Vagina (tissue), 2 donors: Measurements from ENCODE around the gene TWIST2. TPM values are rescaled to one million over a fixed set of nuclear protein-coding genes. Genes with fewer than 3 reads are reported as not detected.

Experiments used
- DNase-seq, 2 donors: peaks; one replicate each; pipeline ENCODE4 v3.0.0-alpha.2; 2017; ENCODE audit errors: extremely low spot score in 2 of 2
- H3K27ac ChIP-seq: fragments of 200-600 bp; sonication (generic); one replicate; pipeline ENCODE4 v1.5.1; 2019
- H3K27me3 ChIP-seq: fragments of 200-600 bp; sonication (generic); one replicate; pipeline ENCODE4 v1.5.1; 2019
- H3K36me3 ChIP-seq, 2 donors: fragments of 200-600 bp; sonication (generic); one replicate each; pipeline ENCODE4 v1.5.1; 2017 to 2019
- H3K4me1 ChIP-seq: fragments of 200-600 bp; sonication (generic); one replicate; pipeline ENCODE4 v1.5.1; 2019
- H3K4me3 ChIP-seq, 2 donors: fragments of 200-600 bp; sonication (generic); 1 replicate in 1 of 2; 2 replicates in 1 of 2; pipeline ENCODE4 v1.5.1; 2016 to 2019
- H3K9me3 ChIP-seq: fragments of 200-600 bp; sonication (generic); one replicate; pipeline ENCODE4 v1.5.1; 2019
- CTCF ChIP-seq, 3 experiments: fragments of 450-650 bp in 2 of 3; fragments of 200-600 bp in 1 of 3; sonication (generic) in 1 of 3; IDR thresholded peaks; one replicate each; pipeline ENCODE4 v1.5.1; 2017 to 2019; ENCODE audit warnings: antibody characterized with exemption in 3 of 3, mild to moderate bottlenecking in 2 of 3, moderate library complexity in 2 of 3
- POLR2A ChIP-seq, 2 donors: fragments of 450-650 bp; IDR thresholded peaks; one replicate each; pipeline ENCODE4 v1.6.1; 2017; ENCODE audit warnings: antibody characterized with exemption in 2 of 2, mild to moderate bottlenecking in 2 of 2, moderate library complexity in 2 of 2
- POLR2AphosphoS5 ChIP-seq, 2 donors: sonication (generic); formaldehyde crosslinking; IDR thresholded peaks; one replicate each; pipeline ENCODE4 v1.9.0; 2017; ENCODE audit warnings: antibody characterized with exemption in 2 of 2, mild to moderate bottlenecking in 2 of 2, low read depth in 1 of 2; ENCODE audit not compliant: insufficient read depth in 1 of 2
- intact Hi-C: fragments of 100-400 bp; cut with DNase I; formaldehyde crosslinking; loops from one replicate; pipeline ENCODE4 v1.15.1; 2023
- total RNA-seq: library from RNA; depleted of rRNA; stranded (reverse); fragments of >200 nt; gene quantifications from one replicate; pipeline ENCODE4 v1.2.3, GENCODE V29; 2016

Gene TWIST2
- total RNA-seq, 1 donor from 2014 or later = 214 TPM

GRCh38 chr2:238941262-238941792, 93.4 kb downstream of the TWIST2 start:
- H3K4me3 ChIP-seq = no peak overlapping the region
- H3K9me3 ChIP-seq = no peaks in the 10 kb centered on the region
- H3K27me3 ChIP-seq = no peaks in the 10 kb centered on the region
- intact Hi-C loops = no loop called here
- no peak overlapping the region for H3K27ac ChIP-seq
- peak; percentile 52 to 80 for DNase-seq
- TF ChIP-seq CTCF (IDR thresholded peaks at IDR 0.05) (no peak), POLR2A (IDR thresholded peaks at IDR 0.05) (no peak), POLR2AphosphoS5 (IDR thresholded peaks at IDR 0.05; ENCODE audit: insufficient read depth in 1 of 2, low read depth in 1 of 2) (no peak)
- H3K4me1 ChIP-seq = peaks cover 45% of the 10 kb centered on the region
- H3K36me3 ChIP-seq = no peaks in the 10 kb centered on the region

- intact Hi-C loops = no loop called here
- H3K27me3 ChIP-seq = no peaks in the 10 kb centered on the region
- H3K4me3 ChIP-seq = no peak overlapping the region
- H3K9me3 ChIP-seq = no peaks in the 10 kb centered on the region
- DNase-seq = peak; percentile 87 to 93
- peaks cover 47% of the 10 kb centered on the region for H3K4me1 ChIP-seq
- peak overlapping the region; percentile 67 for H3K27ac ChIP-seq
- no peak for TF ChIP-seq POLR2AphosphoS5 (IDR thresholded peaks at IDR 0.05; ENCODE audit: insufficient read depth in 1 of 2, low read depth in 1 of 2)
- TF ChIP-seq POLR2A (IDR thresholded peaks at IDR 0.05) = no peak
- no peak for TF ChIP-seq CTCF (IDR thresholded peaks at IDR 0.05)
- H3K36me3 ChIP-seq = no peaks in the 10 kb centered on the region
These were observed 94.3 kb downstream of the TWIST2 start for GRCh38 chr2:238942080-238942725.

DNA sequence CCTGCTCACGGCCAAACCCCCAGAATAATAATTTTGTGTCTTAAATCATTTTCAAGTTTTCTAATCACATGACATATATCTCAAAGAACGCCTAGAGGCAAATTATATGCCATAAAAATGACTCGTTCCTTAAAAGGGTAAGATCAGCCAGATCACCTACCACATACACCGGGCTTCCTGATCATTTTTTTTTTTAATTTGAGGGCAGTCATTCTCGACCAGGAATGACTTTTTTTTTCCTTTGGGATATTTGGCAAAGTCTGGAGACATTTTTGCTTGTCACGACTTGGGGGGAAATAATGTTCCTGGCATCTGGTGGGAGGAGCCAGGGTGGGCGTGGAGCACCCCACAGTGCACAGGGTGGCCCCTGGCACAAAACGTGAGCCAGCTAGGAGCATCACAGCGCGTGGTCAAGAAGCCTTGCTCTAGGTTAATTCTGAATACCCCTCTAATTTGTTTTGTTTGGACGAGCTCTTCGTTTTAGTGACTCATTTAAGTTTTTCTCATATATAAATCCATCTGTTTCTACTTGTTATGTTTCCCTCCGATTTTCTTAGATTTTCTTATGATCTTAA, 94.9 kb downstream of the TWIST2 start:
- peak; percentile 43 to 60 for DNase-seq
- TF ChIP-seq POLR2AphosphoS5 (IDR thresholded peaks at IDR 0.05; ENCODE audit: insufficient read depth in 1 of 2, low read depth in 1 of 2) = no peak
- TF ChIP-seq CTCF (IDR thresholded peaks at IDR 0.05) = no peak
- TF ChIP-seq POLR2A (IDR thresholded peaks at IDR 0.05) = no peak

DNA sequence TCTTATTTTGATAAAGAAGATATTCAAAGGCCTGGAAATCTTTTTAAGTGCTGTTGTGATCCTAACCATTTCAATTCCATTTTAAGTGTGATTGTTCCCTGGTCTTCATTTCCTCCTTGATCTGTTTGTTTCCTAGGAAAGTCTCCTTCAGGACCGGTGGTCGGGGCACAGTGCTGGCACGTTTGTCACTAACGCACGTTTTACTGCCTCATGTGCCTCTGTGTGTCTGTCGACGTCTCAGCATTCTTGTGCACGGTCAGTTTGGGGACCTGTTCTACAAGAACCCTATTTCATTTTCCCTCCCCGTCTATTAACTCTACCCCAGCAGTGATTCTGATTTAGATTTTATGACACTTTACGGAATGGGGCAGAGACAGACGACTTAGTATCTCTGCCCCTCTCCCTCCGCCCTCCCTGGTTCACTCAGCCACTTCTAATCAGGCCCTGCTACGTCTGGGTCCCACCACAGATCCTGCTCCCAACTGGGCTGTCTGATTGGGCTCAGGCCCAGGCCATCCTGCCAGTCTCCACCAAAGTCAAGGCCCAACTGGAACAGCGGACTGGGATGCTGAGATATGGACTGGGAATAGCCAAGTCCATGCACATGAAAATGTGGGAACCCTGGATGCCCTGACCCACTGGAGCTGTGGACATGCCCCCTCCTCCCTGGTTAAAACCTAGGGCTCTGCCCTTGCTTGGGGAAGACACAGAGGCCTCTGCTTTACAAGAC, 95.6 kb downstream of the TWIST2 start:
- TF ChIP-seq POLR2AphosphoS5 (IDR thresholded peaks at IDR 0.05; ENCODE audit: insufficient read depth in 1 of 2, low read depth in 1 of 2) = no peak
- no peak for TF ChIP-seq POLR2A (IDR thresholded peaks at IDR 0.05)
- TF ChIP-seq CTCF (IDR thresholded peaks at IDR 0.05) = no peak
- H3K4me3 ChIP-seq = no peak overlapping the region
- peaks cover 48% of the 10 kb centered on the region for H3K4me1 ChIP-seq
- no peaks in the 10 kb centered on the region for H3K27me3 ChIP-seq
- H3K9me3 ChIP-seq = no peaks in the 10 kb centered on the region
- H3K36me3 ChIP-seq = no peaks in the 10 kb centered on the region
- peak overlapping the region; percentile 67 for H3K27ac ChIP-seq
- intact Hi-C loops = no loop called here
- peak; percentile 69 to 70 for DNase-seq

More for the DNA sequence above, 94.9 kb downstream of the TWIST2 start:
- Histone ChIP-seq H3K9me3 (no peaks in the 10 kb centered on the region), H3K27me3 (no peaks in the 10 kb centered on the region), H3K36me3 (no peaks in the 10 kb centered on the region), H3K4me3 (no peak overlapping the region), H3K27ac (peak overlapping the region; percentile 67), H3K4me1 (peaks cover 48% of the 10 kb centered on the region)
- intact Hi-C loops = no loop called here
